Measurements from ENCODE around the gene ZNF556.
"Not testable (repeated sequence)": the region's sequence is repeated elsewhere in the genome, so short reads cannot be mapped to it uniquely, and the experiment has no call there.

Gene ZNF556

DNA sequence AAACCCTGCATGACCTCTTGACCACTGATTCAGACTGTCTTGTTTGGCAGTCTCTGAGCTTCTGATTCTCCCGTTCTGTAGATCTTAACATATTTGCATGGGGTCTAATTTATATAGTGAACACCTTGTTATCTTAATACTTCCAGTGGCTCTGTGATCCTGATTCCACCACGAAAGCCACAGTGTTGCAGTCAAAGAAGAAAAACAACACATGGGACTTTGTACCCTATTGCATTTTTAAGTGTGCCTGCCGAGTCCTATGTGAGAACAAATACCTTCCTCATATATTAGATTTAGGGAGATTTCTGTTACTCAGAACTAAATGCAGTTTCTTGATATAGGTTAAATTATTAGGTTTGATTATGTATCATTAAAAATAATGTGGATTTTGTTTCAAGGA lies 12.3 kb upstream of the ZNF556 start:
- DNase-seq = no peak

DNA sequence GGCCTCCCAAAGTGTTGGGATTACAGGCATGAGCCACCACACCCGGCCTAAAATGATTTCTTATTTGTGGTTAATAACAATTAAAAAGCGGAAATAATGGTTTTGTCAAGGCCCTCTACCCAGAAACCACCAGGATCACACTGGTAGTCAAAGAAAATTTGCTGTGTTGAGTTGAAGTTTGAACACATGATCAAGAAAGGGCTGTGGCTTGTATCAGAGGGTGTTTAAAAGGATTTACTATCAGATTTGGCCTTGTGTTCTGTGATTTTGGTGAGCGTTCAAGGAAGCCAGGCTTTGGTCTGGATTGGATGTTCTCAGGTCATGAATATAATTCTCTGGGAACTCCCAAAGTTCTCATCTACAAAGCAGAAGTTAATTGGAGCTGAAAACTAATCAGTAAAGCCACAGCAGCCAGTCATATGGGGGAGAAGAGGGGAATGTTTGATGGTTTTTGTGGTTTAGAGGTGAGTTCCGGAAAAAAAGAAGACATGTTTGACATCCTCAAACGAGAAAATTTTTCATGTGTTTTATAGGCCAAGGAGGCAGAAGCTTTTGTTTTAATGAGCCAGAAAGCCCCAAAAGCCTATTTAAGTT lies 10.6 kb upstream of the ZNF556 start:
- no peak for DNase-seq

DNA sequence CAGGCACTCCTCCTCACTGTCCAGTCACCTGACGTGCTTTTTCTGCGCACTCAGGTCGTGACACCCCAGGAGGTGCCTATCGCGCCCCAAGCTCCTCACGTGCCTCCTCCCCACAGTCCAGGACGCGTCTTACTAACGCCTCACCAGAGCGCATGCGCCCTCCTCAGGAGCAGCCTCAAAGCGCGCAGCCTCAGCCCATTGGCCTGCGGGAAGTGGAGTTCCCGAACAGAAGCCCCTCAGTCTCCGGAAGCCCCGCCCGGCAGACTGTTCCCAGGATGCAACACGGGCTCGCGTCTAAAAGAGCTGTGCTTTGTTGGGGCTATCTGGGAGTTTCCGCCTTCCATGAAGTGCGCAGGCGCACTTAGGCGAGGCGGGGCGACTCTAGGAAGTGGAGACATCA lies 8.3 kb upstream of the ZNF556 start:
- no peak for DNase-seq

DNA sequence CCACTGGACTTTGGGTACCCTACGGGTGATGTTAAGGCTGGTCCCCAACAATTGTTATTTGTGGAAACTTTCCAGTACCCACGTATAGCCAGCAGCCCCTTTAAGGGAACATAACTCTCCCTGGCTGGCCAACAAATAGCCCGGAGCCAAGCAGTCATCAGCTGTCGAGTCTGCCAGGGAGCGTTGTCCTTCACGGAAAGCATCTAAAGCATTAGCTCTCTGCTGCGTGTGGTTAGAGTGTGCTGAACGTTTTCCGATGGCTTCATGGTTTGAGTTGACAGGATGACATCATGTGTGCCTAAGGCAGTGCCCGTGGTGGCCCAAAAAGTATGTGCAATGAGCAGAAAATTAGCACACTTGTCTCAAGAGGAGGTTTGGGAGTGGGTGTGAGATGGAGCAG lies 3.3 kb upstream of the ZNF556 start:
- no peak for DNase-seq

DNA sequence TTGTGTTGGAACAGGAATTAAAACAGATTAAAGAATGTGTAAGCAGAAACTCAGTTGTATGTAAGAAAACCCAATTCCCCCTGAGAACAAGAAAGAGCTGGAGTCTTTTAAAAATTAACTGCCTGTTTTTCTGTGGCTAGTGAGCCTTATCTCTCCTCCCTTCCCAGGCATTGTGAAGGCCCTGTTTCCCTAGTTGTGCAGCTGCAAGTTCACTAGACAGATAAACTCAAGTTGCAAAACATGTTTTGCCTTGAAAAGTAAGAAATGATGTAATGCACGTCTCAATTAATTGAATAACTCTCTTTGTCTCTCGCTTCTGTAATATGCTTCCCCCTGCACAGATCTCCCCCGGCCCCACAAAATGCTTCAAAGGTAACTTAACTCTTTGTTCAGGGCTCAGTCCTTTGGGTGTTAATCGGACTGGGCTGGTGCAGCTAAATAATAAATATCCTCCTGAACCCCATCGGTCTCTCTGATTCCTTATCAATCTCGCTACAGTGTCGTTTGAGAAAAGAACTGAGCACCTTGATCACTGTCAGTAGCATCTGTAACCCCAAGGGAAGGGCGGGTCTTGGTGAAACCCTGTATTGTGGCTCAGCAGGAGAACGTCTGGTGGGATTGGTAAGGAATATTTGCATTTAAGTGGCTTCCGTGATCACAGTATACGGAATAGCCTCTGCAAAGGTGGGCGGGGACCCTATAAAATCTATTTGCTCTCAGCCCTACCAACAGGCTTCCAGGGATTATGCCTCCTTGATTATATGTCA lies 1.6 kb upstream of the ZNF556 start:
- no peak for DNase-seq

DNA sequence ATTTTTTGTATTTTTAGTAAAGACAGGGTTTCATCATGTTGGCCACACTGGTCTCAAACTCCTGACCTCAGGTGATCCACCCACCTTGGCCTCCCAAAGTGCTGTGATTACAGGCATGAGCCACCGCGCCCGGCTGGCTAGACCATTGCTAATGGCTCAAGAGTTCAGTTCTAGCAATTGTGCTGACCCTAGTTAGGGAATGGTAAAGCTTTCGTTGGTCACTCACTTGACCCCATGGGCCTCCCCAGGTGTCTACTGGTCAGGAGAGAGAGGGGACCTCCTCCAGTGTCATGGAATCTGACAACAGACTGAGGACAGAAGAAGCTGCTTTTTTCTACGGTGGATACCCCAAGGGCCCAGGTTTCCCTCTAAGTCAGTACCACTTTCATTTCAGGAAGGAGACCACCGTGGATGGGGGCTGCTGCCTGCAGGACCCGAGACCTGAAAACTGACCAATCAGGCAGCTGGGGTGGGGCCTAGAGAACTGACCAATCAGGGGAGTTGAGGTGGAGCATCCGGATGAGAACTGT lies 575 bp upstream of the ZNF556 start:
- no peak for DNase-seq

DNA sequence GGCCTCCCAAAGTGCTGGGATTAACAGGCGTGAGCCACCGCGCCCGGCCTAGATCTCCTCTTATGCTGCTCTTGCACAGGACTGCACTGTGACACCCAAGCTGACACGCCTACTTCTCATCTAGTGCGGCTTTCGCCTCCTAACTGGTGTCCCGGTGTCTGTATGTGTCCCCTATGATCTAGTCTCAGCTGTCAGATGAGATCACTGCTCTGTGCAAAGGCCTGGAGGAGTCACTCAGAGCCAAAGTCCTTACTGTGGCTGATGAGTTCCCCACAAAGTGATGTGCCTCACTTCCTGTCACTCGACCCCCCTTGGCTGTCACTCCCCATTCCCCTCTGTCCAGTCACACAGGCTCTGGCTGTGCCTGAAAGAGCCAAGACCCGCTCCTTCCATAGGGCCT lies 2.5 kb downstream of the ZNF556 start:
- DNase-seq = no peak

DNA sequence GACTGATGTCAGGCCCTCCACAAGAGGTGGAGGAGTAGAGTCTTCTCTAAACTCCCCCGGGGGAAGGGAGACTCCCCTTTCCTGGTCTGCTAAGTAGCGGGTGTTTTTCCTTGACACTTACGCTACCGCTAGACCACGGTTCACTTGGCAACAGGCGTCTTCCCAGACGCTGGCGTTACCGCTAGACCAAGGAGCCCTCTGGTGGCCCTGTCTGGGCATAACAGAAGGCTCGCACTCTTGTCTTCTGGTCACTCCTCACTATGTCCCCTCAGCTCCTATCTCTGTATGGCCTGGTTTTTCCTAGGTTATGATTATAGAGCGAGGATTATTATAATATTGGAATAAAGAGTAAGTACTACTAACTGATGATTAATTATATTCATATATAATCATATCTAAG lies 5.0 kb downstream of the ZNF556 start:
- not testable (repeated sequence) for DNase-seq

DNA sequence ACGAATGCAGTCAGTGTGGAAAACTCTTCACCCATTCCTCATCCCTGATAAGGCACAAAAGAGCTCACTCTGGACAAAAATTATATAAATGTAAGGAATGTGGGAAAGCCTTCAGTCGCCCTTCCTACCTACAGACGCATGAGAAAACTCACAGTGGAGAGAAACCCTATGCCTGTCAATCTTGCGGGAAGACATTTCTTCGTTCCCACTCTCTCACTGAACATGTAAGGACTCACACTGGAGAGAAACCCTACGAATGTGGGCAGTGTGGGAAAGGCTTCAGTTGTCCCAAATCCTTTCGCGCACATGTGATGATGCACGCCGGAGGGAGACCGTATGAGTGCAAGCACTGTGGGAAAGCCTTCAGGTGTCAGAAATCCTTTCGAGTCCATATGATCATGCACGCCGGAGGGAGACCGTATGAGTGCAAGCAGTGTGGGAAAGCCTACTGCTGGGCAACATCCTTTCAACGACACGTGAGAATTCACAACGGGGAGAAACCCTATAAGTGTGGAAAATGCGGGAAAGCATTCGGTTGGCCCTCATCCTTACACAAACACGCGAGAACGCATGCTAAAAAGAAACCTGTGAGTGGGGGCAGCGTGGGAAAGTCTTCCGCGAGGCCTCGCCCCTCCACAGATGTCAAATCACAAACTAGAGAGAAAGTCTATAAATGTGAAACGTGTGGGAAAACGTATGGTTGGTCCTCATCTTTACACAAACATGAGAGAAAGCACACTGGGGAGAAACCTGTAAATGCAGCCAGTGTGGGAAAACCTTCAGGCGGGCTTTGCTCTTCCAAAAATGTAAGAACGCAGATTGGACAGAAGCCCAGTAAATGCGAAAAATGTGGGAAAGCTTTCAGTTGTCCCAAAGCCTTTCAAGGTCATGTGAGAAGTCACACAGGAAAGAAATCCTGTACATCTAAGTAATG lies 10.5 kb downstream of the ZNF556 start:
- no peak for DNase-seq

DNA sequence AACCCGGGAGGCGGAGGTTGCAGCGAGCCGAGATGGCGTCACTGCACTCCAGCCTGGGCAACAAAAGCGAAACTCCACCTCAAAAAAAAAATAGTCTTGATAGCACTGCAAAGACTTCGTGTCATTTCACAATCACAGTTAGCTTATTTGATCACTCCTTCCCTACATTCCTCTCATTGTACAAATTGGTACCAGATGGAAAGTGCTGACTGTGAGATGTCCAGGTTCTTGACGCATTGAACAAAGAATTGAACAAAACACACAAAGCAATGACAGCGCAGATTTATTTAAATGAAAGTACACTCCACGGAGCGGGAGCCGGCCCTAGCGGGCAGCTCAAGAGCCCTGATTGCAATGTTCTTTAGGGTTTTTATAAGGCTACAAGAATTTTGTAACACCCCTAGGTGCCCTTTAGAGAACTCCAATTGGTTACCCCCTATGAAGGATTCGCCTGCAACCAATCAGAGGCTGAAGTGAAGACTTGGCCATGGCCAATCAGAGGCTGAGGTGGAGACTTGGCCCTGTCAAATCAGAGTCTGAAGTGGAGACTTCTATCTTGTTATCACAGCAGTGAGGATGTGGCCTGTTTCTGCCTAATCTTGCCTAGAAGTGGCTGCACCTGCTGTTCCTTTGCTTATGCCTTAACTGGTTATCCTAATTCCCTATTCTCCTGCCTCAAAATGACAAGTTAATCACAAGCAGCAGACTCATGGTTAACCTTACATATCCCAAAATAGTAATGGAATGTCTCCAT lies 16.7 kb downstream of the ZNF556 start:
- no peak for DNase-seq

DNA sequence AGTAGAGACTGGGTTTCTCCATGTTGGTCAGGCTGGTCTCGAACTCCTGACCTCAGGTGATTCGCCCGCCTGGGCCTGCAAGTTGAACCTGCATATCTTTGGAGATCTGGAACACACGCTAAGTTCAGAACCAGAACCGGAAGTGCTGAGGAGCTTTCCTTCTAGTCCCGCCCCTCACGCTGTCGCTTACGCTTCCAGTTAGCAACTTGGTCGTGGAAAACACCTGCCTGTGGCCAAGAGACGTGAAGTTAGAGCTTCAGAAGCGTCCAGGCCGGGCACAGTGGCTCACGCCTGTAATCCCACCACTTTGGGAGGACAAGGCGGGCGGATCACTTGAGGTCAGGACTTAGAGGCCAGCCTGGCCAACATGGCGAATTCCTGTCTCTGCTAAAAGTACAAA lies 18.6 kb downstream of the ZNF556 start:
- DNase-seq = no peak

DNA sequence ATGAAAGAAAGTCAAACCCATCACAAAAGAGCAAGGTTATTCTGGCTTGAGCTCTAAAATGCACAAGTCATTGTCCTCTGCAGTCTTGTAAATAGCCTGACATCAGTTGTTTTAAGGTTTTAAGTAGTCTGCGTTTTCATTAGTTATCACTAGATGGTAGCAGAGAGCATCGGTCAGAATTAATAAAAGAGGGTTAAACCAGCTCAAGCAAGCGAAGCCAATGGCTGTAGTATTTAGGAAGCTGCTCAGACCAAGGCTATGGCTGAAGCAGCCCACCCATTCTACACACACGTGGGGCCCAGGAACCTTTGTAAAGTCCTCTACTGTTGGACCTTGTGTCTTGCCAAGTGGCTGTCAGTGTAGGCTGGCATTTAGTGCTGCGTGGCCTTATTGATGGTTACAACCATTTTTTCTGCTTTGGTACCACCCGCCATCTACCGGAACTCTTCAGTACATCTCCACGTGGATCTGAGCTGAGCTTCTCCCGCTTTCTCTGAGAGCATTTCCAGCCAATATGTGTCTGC lies 20.3 kb downstream of the ZNF556 start:
- DNase-seq = peak; percentile 87

DNA sequence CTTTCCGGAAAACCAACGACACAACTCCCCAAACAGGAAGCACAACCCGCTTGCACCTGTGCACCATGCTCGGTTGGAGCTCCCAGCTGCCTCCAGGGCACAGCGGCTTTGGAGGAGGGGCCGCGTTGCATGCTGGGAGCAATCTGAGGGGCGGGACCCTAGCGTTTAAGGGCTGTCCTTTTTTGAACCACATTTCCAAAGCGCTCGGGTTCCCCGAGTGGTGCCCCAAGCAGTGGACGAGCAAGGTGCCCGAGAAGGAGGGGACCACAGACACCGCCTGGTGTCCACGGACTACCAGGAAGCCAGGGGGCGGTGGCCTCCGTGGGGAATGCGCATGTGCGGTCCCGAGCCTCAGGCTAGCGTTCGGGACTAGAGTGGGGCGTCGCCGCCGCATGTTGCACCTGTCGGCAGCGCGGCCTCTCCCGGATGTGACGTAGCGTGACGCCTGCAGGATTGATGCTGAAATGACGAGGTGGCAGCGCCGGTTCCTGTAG lies 21.6 kb downstream of the ZNF556 start:
- DNase-seq = peak; percentile 72

DNA sequence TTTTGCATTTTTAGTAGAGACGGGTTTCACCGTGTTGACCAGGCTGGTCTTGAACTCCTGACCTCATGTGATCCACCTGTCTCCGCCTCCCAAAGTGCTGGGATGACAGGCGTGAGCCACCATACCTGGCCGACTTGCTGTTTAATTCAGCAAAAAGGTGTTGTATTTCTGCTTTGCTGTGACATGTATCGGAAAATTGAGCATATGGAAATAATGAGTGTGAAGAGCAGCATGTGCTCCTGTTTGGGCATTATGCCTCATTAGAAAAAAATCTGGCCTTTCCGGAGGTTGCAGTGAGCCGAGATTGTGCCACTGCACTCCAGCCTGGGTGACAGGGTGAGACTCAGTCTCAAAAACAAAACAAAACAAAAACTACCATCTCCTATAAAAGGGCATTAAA lies 23.4 kb downstream of the ZNF556 start:
- not testable (repeated sequence) for DNase-seq

DNA sequence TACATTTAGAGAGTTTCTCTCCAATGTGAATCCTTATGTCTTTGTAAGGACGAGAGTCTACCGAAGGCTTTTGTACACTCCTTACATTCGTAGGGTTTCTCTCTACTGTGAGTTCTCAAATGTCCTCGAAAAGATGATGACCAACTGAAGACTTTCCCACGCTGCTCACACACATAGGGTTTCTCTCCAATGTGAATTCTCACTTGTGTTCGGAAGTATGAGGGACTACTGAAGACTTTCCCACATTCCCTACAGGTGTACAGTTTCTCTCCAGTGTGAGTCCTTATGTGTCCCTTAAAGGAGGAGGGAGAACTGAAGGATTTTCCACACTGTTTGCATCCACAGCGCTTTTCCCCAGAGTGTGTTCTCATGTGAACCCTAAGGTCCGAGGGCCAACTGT lies 29.6 kb downstream of the ZNF556 start:
- DNase-seq = no peak

DNA sequence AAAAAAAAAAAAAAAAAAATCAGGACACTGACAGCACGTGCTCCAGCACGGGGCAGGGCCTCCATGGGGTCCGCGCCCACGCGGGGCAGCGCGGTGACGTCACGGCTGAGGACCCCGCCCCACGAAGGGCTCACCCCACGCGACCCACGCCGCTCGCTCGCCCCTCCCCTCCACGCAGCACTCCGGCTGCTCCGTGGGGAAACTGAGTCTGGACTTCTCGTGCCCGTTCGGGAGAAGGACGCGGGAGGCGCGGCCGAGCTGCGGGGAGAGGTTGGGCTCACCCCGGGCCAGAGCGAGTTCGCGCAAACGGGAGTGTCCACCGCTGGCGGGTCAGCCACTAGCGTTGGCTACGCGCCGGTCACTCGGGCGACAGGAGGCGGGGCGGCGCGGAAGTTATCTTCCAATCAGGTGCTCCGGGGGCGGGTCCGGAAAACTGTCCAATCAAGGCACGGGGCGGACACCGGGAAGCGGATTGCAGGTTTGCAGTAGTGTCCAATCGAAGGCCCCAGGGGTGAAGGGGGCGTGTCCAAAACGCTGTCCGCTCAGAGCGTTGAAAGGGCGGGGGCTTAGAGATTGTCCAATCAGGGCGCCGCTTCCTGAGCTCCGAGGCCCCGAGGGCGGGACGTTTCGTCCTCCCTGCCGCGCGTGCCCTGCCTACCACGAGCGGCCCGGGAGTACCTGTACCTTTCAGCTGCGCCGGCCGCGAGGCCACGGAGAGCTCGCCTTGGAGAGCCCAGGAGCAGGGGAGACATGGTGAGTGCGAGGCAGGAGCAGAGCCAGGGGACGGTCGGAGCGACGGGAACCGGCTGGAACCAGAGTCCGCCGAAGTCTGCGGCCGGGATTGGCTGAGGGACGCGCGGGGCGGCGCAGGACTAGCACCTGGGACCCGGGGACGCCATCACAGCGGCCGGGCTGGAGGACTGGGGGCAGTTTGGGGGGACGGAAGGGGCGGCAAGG lies 33.4 kb downstream of the ZNF556 start, which contains the start of gene ZNF57:
TSS of gene ZNF57 (plus strand) at position 633 of the 957 bp plus-strand sequence. CDS start at position 751, 118 bp downstream.
- peak; percentile 94 for DNase-seq

DNA sequence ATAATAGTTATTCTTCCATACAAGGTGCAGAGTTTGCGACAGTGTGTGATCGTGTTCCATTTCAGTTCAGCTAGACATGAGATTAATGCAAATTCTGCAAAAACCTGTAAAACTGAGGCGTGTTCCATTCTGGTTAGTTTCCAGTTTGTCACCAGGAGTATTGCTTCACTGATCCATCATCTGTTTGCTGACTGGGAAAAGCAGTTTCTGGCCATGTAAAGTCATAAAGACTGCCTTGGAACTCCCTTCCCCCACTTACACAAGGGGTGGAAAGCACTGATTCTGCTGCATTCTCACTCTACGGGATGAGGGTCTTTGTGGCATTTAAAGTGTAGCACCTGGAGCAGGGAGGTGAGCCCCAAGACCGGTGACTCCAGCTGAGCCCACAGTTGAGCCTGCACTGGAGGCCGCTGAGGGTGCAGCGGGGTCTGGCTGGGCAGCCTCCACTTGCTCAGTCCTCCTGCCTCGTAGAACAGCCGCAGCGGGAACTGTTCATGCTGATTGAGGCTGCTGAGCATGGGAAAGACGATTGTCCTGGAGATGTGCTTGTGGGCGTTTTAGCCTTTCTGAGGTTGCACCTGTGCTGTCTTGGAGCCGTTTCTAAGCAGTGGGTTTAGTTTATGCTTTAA lies 35.6 kb downstream of the ZNF556 start:
- DNase-seq = no peak

DNA sequence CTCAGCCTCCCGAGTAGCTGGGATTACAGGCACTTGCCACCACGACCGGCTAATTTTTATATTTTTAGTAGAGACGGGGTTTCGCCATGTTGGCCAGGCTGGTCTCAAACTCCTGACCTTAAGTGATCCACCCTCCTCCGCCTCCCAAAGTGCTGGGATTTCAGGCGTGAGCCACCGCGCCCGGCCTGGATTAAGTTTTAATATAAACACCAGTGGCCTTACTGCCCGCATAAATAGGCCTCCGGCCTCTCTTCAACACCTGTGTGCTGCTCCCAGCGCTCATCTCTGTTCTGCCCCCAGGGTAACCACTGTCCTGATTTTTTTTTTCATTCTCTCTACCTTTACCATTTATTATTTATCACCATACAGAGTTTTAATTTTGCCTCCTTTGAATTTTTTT lies 36.2 kb downstream of the ZNF556 start:
- not testable (repeated sequence) for DNase-seq

DNA sequence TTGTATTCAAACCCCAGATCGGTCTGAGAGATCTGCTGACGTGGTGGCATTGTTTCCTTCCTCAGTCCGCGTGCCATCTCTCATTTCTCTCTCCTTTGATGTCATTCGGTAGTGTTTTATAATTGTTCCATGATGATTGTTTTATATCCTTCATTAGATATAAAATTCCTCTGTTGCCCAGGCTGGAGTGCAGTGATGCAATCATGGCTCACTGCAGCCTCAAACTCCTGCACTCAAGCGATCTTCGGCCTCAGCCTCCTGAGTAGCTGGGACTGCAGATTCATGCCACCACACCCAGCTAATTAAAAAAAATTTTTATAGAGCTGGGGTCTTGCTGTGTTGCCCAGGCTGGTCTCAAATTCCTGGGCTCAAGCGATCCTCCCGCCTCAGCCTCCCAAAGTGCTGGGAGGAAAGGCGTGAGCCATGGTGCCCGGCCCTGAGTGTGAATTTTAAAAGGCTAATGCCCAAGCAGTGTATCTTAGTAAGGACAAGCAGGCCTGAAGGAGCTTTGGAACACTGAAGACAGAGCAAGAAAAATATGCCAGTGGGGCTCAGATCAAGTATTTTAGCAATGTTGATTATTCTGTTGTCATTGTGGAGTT lies 38.9 kb downstream of the ZNF556 start:
- DNase-seq = no peak

DNA sequence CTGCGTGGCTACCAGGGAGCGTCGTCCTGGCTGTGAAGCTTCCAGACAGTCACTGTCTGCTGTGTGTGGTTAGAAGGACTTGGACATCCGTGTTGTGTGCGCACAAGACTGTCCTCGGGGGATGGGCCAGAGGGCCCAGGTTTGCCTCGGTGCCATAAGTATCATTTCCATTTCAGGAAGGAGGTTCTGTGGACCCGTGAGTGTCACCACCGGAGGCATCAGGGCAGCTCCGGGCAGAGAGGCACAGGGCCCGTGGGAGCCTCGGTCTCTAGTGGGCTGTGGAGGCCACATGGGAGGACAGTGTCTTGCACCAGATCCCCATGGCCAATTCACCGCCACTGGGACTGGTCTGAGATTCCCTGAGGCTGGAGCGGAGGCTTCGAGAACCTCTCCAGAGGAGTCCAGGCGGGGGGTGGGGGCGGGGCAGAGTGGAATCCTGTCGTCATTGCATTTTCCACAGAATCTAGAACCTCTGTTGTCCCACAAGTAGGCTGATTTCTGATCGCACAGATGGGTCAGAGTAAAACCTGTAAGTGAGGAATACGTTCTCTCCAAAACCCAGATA lies 39.6 kb downstream of the ZNF556 start:
- DNase-seq = no peak
